Motor neuron (in vitro differentiated cells): ENCODE results near the gene CALD1. TPM values are rescaled to one million over a fixed set of nuclear protein-coding genes. Genes with fewer than 3 reads are reported as not detected.
A peak's percentile ranks its signal among the peaks of the same experiment; 100 is the strongest.

Source experiments
- ATAC-seq, 8 experiments: fragments of 200-7000 bp; cut with Tn5 transposase; replicated peaks in 6 of 8; 2 replicates each; pipeline ENCODE4 v1.8.0; 2021; ENCODE audit warnings: mild to moderate bottlenecking in 8 of 8, moderate library complexity in 8 of 8
- H3K27ac ChIP-seq, 2 donors: fragments of 250-450 bp; sonication (Bioruptor Pico); 2 replicates each; pipeline ENCODE4 v1.9.0; 2021; ENCODE audit warnings: antibody characterized with exemption in 2 of 2, mild to moderate bottlenecking in 2 of 2, moderate library complexity in 1 of 2
- H3K4me1 ChIP-seq, 2 donors: fragments of 250-450 bp; sonication (Bioruptor Pico); replicated peaks in 1 of 2; 2 replicates each; pipeline ENCODE4 v1.6.1; 2021; ENCODE audit warnings: antibody characterized with exemption in 2 of 2, mild to moderate bottlenecking in 2 of 2, moderate library complexity in 1 of 2
- H3K4me3 ChIP-seq, 5 donors: fragments of 250-450 bp; sonication (Bioruptor Pico); 2 replicates each; pipeline ENCODE4 v1.9.0; 2021; ENCODE audit warnings: antibody characterized with exemption in 5 of 5, mild to moderate bottlenecking in 5 of 5, moderate library complexity in 4 of 5
- WGBS, 10 experiments: fragments of 450-650 bp; shearing (Covaris generic); methylation state at CpG; one replicate each; pipeline ENCODE4 v1.0.0; 2022; 5-methylcytosine and 5-hydroxymethylcytosine counted together
- in situ Hi-C, 9 experiments: fragments of 400-800 bp; cut with MboI; loops; one replicate each; pipeline ENCODE4 v1.15.0; 2021; ENCODE audit warnings: low sequenced_read_pairs in 9 of 9, low pct_unique_long_range_greater_than_20kb in 2 of 9; ENCODE audit not compliant: unreplicated experiment in 9 of 9
- total RNA-seq, 8 experiments: library from RNA; unstranded; fragments of 300-600 nt; gene quantifications; 2 replicates each; pipeline versions ENCODE4 v1.2.3 to v1.2.4, GENCODE V29; 2022

Gene CALD1
- total RNA-seq, 8 experiments from 2014 or later = 6.9 to 204 (median 64.7) TPM

DNA sequence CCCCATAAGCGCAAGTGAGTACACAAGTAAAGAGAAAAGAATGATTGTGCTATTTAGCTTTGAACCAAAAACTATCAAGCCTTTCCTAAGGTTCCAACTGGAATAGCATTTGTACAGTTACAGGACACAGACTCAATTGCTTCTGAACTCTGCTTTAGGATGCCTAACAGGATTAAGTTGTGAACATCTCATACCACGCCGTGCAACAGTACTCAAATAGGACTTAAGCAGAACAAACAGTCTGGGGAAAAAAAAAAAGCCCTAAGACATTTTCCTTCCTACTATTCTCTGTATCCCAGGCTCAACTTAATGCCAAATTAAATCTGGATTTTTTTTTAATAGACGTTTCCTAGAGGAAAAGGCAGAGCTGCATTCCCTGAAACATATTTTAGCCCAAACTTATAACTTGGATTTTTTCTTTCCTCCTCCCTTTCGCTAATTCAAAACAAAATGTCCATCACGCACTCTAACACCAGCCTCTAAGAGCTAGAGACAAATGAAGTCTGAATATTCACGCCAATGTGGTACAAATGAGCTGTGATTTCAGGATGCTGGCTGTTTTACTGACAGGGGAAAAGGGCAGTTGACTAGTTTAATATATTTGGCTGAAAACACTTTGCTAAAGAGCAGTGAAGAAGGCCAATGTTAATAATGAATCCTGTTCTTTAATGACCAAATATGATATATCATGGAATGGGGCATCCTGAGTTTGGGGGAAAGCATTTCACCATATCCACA is 68.6 kb downstream of the CALD1 start:
- 33 to 91% (median 81%) methylated on average over 1 to 7 of the region's 7 CpGs; no CpG with 5 or more reads in 2 of the 10 experiments for WGBS, 10 experiments
- H3K4me1 ChIP-seq = no peaks in the 10 kb centered on the region
- H3K27ac ChIP-seq = no peak overlapping the region
- no peak for ATAC-seq
- in situ Hi-C loops = no loop called here
- H3K4me3 ChIP-seq = no peak overlapping the region

DNA sequence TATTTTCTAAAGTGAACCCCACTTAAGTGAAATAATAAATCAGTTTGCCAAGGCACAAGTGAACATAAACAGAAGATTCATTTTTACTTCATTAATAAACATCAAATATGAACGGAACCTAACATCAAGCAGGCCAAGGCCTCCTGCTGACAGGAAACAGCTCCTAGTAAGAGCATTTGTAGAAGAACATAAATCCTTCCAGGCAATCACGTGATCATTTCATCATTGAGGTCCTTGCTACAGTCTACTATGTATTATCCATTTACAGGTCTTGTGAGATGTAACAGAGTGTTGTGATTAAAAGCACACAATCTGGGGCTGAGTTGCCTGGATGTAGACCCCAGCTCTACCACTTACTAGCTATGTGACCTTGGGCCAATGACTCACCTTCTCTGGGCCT is 70.6 kb downstream of the CALD1 start:
- Histone ChIP-seq H3K4me3 (no peak overlapping the region), H3K4me1 (no peaks in the 10 kb centered on the region), H3K27ac (no peak overlapping the region)
- in situ Hi-C loops = no loop called here
- ATAC-seq = peak in 5 of 8 experiments; percentile 53 to 89 (median 62)
- 40 to 100% (median 75%) methylated on average over 1 to 2 of the region's 2 CpGs; no CpG with 5 or more reads in 1 of the 10 experiments for WGBS, 10 experiments

DNA sequence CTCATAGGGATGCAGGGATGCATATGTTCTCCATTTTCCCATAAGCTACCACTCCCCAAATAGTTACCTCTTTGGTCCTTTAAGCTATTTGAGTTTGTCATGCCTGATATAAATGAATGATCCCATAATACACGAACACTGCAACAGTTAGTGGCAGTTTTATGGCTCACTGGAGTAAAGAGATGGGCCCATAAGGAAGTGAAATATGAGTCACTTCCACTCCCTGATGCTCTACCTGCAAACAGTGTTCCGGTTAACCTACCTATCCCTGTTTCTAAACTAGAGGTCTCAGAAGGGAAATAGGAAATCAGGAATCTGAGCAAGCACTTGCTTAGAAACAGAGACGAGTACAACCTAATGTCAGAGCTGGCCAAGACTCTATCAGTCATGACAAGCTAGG is 71.7 kb downstream of the CALD1 start:
- Histone ChIP-seq H3K4me1 (peaks cover 0 to 5% of the 10 kb centered on the region in 2 donors), H3K27ac (no peak overlapping the region), H3K4me3 (no peak overlapping the region)
- in situ Hi-C loops = no loop called here
- no peak for ATAC-seq
- WGBS, 10 experiments = 75 to 100% (median 87%) methylated on average over 1 to 3 of the region's 3 CpGs; no CpG with 5 or more reads in 1 of the 10 experiments

DNA sequence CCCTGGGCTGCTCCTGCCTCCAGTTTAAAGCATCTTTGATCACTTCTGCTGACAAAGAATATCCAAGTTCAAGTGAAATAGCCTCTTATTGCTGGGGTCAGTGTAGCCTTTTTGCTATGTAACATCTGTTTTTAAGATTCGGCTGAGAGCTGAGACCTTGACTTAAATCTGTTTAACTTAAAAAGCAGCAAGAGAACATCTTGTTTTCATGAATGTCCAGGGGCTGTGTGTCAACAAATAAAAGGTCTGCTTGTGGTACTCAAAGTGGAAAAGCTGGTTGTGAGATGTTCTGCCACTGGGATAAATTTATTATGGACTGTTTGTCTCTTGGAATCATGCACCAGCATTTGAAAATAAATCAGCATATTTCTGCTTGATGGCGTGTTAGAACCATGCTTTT is 73.2 kb downstream of the CALD1 start:
- WGBS, 10 experiments = 7 to 100% (median 90%) methylated on average over 1 to 2 of the region's 2 CpGs; no CpG with 5 or more reads in 1 of the 10 experiments
- in situ Hi-C loops = no loop called here
- H3K4me1 ChIP-seq = peaks cover 0 to 11% of the 10 kb centered on the region in 2 donors
- H3K4me3 ChIP-seq = no peak overlapping the region
- no peak for ATAC-seq
- H3K27ac ChIP-seq = no peak overlapping the region

DNA sequence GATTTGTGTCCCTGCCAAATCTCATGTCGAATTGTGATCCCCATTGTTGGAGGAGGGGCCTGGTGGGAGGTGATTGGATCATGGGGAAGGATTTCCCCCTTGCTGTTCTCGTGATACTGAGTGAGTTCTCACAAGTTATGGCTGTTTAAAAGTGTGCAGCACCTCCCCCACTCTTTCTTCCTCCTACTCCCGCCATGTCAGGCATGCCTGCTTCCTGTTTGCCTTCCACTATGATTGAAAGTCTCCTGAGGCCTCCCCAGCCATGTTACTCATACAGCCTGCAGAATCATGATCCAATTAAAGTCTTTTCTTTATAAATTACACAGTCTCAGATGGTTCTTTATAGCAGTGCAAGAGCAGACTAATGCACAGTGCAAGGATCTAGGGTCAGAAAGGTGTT is 75.4 kb downstream of the CALD1 start:
- H3K27ac ChIP-seq = no peak overlapping the region
- WGBS, 10 experiments = 40 to 100% (median 85%) methylated on average over 1 to 3 of the region's 3 CpGs; no CpG with 5 or more reads in 3 of the 10 experiments
- no peak overlapping the region for H3K4me3 ChIP-seq
- peak in 2 of 8 experiments; percentile 15 to 30 for ATAC-seq
- in situ Hi-C loops = no loop called here
- H3K4me1 ChIP-seq = peaks cover 0 to 11% of the 10 kb centered on the region in 2 donors

DNA sequence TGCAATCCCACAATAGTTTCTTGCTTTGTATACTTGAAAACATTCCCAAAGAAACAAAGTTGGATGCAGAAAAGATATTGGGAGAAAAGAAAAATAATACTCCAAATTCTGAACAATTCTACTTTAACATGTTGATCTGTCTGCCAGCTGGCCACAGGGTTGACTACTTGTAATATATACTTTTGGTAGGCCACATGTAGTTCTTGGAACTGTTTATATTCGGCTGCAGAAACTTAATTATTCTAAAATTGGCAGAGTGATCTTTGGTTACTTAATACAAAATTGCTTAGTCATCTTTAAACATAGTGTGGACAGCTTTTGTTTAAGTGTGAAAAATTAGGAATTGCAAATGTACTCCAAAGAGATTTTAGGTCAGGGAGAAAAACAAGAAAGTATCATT is 76.0 kb downstream of the CALD1 start:
- WGBS, 10 experiments = 0 to 100% (median 86%) methylated on average over 1 of the region's 1 CpG; no CpG with 5 or more reads in 3 of the 10 experiments
- Histone ChIP-seq H3K27ac (no peak overlapping the region), H3K4me1 (peaks cover 0 to 11% of the 10 kb centered on the region in 2 donors), H3K4me3 (no peak overlapping the region)
- ATAC-seq = peak in 3 of 8 experiments; percentile 14 to 42 (median 32)
- in situ Hi-C loops = no loop called here

DNA sequence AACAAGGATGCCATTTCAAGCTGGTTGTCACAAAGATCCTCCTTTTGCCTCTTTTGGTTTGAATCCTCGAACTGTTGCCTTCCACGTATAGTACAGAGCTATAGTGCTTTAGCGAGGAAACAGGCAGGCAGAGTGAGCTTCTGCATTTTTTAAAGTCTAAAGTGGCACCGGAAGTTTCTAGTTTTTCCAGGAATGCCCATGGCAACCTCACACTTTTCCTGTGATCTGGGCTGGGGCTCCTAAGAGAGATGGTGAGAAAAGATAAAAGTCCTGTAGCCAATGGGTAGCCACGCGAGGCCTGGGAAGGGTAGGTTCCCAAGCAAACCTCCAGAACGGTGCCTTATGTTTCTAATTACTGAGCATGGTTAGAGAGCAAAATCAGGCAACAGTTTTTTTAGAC is 76.7 kb downstream of the CALD1 start:
- no peak overlapping the region for H3K27ac ChIP-seq
- peaks cover 0 to 11% of the 10 kb centered on the region in 2 donors for H3K4me1 ChIP-seq
- in situ Hi-C loops = no loop called here
- peak in 5 of 8 experiments; percentile 19 to 73 (median 60) for ATAC-seq
- WGBS, 10 experiments = 9 to 100% (median 74%) methylated on average over 3 to 7 of the region's 7 CpGs
- no peak overlapping the region for H3K4me3 ChIP-seq

DNA sequence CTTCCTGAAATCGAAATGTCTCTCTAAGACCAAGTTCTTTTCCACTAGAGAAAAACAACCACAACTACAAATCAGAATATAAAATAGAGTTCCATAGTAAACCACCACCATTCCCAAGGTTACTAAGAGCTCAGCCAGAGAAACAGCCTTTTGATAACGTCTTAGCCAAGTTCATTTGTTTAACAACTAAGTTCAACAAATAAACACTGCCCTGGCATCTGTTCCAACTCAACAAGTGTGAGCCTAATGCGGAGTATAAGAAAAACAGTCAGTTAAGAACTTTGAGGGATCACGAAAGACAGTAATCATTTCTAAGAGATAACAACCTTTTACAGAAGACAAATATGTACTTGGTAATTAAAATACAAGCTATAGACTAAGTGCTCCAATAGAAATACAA is 77.3 kb downstream of the CALD1 start:
- in situ Hi-C loops = no loop called here
- no peak overlapping the region for H3K4me3 ChIP-seq
- H3K27ac ChIP-seq = no peak overlapping the region
- peaks cover 0 to 11% of the 10 kb centered on the region in 2 donors for H3K4me1 ChIP-seq
- 25 to 80% (median 70%) methylated on average over 1 to 4 of the region's 4 CpGs; no CpG with 5 or more reads in 1 of the 10 experiments for whole genome bisulfite sequencing, 10 experiments
- ATAC-seq = peak in 3 of 8 experiments; percentile 28 to 79 (median 44)

DNA sequence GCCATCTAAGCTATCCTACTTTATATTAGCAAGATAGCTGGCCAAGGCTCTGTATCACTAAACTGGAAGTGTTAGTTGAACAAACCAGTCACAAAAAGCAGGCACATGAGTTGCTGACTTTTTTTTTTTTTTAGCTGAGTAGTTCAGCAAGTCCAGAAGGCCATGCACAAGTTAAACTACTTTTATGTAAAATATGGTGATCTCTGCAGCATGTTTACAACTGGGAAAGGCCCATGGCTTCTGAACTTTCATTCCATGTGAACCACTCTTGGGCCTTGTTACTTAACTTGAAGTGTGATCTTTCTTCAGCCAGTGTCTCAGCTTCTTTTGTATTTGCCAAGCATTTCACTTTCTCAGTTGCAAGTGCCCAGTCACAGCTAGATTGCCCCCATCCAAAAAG is 78.5 kb downstream of the CALD1 start:
- Histone ChIP-seq H3K4me1 (peaks cover 0 to 11% of the 10 kb centered on the region in 2 donors), H3K27ac (no peak overlapping the region), H3K4me3 (no peak overlapping the region)
- in situ Hi-C loops = no loop called here
- peak in 3 of 8 experiments; percentile 34 to 86 (median 72) for ATAC-seq

DNA sequence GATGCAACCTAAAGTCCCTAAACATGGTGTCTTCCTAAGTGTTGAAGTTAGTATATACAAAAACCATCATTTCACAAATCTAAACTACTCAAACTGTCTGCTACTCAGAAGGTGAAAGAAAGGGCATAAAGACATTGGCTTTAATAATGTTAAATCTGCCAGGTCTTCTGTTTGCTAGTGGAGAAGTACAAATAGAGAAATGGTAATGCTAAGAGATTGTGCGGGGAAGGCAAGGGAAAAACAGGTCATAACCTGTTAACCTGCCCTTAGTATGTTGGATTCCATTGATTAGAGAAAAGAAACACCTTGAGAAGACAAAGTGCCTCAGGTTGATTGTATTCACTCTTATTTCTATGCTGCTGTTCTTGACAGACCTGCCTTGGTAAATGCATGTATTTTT is 80.3 kb downstream of the CALD1 start:
- Histone ChIP-seq H3K27ac (no peak overlapping the region), H3K4me3 (no peak overlapping the region), H3K4me1 (peaks cover 0 to 11% of the 10 kb centered on the region in 2 donors)
- in situ Hi-C loops = no loop called here
- 88 to 100% (median 100%) methylated on average over 1 of the region's 1 CpG; no CpG with 5 or more reads in 5 of the 10 experiments for WGBS, 10 experiments
- ATAC-seq = no peak

DNA sequence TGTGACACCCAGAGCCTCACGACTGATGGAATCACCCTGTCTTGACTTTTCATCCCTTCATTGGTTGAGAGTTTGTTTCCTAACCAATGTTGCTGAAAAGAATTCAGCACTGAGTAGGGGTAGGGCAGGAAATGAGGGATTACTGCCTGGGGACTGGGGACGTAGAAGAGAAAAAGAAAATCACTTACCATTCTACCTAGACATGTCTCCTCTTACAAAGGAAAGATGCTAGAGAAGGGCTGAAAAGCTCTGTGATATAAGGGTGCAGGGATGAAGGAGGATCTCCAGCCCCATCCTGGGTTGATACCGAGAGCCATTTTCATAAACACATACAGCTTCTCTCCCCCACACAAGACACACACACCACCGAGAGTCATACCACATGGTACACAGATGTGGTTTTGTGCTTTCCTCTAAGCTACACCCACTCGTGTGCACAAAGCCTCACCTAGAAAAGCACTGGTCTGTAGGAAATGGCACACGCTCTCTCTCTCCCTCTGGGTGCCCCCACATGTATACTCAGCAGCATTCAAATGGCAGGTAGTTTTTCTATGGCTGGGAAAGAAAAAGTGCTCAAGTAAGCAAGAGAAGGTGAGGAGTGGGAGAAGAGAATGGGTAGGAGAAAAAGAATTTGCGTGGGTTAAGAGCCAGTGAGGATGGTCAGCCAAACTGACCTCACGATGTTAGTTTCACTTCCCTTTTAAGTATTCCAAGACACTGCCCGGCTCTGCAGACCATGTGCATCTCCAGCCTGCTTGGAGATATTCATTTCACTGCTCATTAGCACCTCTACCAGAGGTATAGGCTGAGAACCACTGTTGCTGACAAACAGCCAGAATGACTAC is 85.8 kb downstream of the CALD1 start:
- in situ Hi-C loops = no loop called here
- Histone ChIP-seq H3K4me1 (no peaks in the 10 kb centered on the region), H3K4me3 (no peak overlapping the region), H3K27ac (no peak overlapping the region)
- ATAC-seq = peak in 3 of 8 experiments; percentile 84 to 90 (median 89)
- whole genome bisulfite sequencing, 10 experiments = 0 to 100% (median 66%) methylated on average over 1 to 7 of the region's 9 CpGs

DNA sequence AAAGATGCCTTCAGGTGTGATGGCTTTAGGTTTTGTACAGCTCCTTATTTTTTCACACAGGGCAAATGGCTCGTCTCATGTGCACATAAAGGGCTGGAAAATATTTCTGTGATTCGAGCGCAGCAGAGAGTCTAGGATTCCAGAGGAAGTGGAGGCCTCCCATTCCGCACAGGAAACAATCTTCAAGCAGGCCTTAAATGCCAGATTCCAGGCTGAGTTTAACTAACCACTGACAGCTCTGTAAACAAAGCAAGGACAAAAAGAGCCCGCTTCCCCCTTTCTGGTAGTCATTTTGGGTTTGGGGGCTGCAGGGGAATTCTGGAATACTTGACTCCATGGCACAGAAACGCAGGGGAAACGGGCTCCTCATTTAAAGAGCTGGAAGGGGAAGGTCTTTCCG is 87.2 kb downstream of the CALD1 start:
- WGBS, 10 experiments = 0 to 87% (median 45%) methylated on average over 1 to 8 of the region's 8 CpGs
- in situ Hi-C loops = no loop called here
- H3K4me1 ChIP-seq = peaks cover 0 to 3% of the 10 kb centered on the region in 2 donors
- ATAC-seq = peak in 1 of 8 experiments; percentile 7
- no peak overlapping the region for H3K4me3 ChIP-seq
- H3K27ac ChIP-seq = no peak overlapping the region

DNA sequence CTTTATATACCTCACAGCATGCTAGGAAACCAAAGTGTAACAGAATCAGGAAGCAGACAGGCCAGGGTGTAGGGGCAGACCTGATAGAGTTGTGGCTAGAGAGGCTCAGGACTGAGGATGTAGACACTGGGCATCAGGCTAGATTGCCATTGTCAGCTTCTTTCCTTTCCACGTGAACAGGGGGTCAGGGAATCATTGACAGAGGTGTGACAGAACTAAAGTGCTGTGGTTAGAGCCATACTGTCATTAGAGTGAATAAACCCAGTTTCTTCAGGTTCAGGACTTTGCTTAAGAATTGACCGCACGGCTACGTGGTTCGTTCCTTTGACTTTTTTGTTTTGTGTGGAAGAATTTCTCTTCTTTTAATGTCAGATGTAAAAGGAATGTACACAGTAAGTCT is 90.7 kb downstream of the CALD1 start:
- H3K4me3 ChIP-seq = no peak overlapping the region

More for the DNA sequence above, 90.7 kb downstream of the CALD1 start:
- Histone ChIP-seq H3K27ac (no peak overlapping the region), H3K4me1 (peaks cover 0 to 4% of the 10 kb centered on the region in 2 donors)
- in situ Hi-C loops = no loop called here
- WGBS, 10 experiments = 63 to 100% (median 95%) methylated on average over 1 to 5 of the region's 5 CpGs; no CpG with 5 or more reads in 1 of the 10 experiments
- ATAC-seq = no peak
